HUES64 (cell line): ENCODE results near the gene GPC4.
A peak's percentile ranks its signal among the peaks of the same experiment; 100 is the strongest.

Experiments
- H3K27ac ChIP-seq: 2 replicates; pipeline ENCODE4 v1.7.0; 2013; ENCODE audit warnings: low read depth, low read length, inconsistent platforms
- H3K27me3 ChIP-seq: 2 replicates; pipeline ENCODE4 v1.6.1; 2013; ENCODE audit warnings: mild to moderate bottlenecking, low read length; ENCODE audit not compliant: insufficient read depth
- H3K36me3 ChIP-seq: 2 replicates; pipeline ENCODE4 v1.6.1; 2013; ENCODE audit warnings: mild to moderate bottlenecking, low read length; ENCODE audit not compliant: insufficient read depth
- H3K4me1 ChIP-seq: 2 replicates; pipeline ENCODE4 v1.6.1; 2013; ENCODE audit warnings: mild to moderate bottlenecking, low read length, moderate library complexity; ENCODE audit not compliant: insufficient read depth
- H3K4me3 ChIP-seq: 2 replicates; pipeline ENCODE4 v1.5.1; 2013; ENCODE audit warnings: mild to moderate bottlenecking, low read length, moderate library complexity
- H3K9ac ChIP-seq: 2 replicates; pipeline ENCODE4 v1.6.1; 2013; ENCODE audit warnings: mild to moderate bottlenecking, low read depth, low read length
- H3K9me3 ChIP-seq: 2 replicates; pipeline ENCODE4 v1.6.1; 2013; ENCODE audit warnings: low read depth, low read length; ENCODE audit not compliant: insufficient read depth
- WGBS: fragments of 150-250, 120-280 bp; methylation state at CpG from one replicate; pipeline ENCODE4 v1.1.7; 2013; ENCODE audit warnings: missing lambda C conversion rate; 5-methylcytosine and 5-hydroxymethylcytosine counted together

The GPC4 gene

DNA sequence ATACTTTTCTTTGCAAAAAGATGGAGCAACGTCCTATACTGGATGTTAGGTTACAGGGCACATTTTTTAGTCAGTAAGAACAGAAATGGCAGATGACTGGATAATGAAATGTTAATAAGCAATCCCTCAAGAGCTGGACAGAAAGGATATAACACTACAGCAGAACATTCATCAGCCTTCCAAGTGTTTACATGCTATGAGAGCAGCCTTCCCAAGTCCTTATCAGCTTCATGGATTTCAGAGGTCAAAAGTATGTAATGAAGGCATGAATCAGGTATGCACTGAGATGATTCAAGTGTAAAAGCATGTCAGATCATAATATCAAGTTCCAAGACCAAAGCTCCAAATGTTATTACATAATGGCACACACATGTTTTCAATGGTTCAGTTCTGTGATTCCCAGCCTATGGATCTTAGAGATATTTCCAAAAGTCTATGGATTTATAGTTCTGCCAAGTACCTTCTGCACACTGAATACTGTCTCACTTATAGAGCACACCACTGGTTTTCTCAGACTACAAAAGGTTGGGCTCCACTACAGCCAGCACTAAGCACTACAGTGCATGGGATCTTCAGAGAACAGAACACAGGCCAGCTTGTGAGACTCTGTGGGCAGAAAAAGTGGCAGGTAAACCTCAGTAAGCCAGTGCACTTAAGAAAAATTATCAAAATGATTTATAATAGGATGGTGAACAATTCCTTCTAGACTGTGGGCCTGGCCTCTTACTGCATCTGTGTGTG is 49.2 kb downstream of the GPC4 start:
- peaks cover 31% of the 10 kb centered on the region; the same call in 1 of the 2 replicates for H3K4me1 ChIP-seq
- no peaks in the 10 kb centered on the region for H3K27me3 ChIP-seq
- H3K4me3 ChIP-seq: no peak overlapping the region
- H3K9ac ChIP-seq: no peak overlapping the region
- peaks cover 5% of the 10 kb centered on the region; the same call in 1 of the 2 replicates for H3K36me3 ChIP-seq
- WGBS: 64% methylated on average over 1 of the region's 1 CpG
- no peaks in the 10 kb centered on the region for H3K9me3 ChIP-seq
- no peak overlapping the region for H3K27ac ChIP-seq

DNA sequence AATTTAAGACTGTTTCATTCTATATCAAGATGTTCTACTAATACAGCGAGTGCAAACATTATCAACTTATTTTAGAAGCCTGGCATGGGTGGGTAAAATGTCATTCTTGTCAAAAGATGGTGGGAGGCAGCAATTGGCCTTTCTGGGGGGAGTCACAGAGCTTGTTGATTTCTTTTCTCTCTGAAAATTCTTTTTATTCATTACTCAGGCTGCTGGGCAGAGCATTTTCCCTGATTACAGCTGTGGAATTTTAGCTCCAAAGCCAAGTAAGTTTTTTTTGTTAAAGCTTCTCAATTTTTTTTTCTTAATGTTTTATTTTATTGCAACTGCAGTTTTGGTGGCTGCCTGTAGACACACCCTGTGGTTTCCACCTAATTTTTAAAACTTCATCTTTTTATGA is 50.4 kb downstream of the GPC4 start:
- peaks cover 31% of the 10 kb centered on the region for H3K4me1 ChIP-seq
- no CpG with 5 or more reads among the region's 1 CpG for WGBS

DNA sequence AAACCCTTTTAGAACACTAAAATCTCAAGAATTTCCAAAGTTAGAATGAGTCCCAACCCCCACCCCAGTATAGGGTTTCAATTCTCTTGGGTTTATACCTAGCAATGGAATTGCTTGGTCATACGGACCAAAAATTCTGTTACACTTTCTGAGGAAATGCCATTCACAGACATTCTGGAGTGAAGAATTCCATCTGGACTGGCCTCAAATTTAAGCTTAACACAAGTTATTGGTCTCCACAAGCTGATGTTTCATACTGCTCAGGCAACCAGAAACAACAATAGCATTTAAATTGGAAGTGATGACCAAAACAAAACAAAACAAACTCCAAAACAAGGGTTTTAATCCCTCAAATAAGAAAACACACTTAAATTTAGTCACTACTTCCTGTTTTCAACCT is 51.1 kb downstream of the GPC4 start:
- H3K4me1 ChIP-seq: peaks cover 36% of the 10 kb centered on the region
- H3K9me3 ChIP-seq: no peaks in the 10 kb centered on the region
- no peak overlapping the region for H3K27ac ChIP-seq
- H3K27me3 ChIP-seq: no peaks in the 10 kb centered on the region
- H3K36me3 ChIP-seq: peaks cover 5% of the 10 kb centered on the region; the same call in 1 of the 2 replicates
- H3K4me3 ChIP-seq: no peak overlapping the region
- H3K9ac ChIP-seq: no peak overlapping the region
- WGBS: 100% methylated on average over 1 of the region's 1 CpG

More for the DNA sequence above, 50.4 kb downstream of the GPC4 start:
- Histone ChIP-seq H3K27me3 (no peaks in the 10 kb centered on the region), H3K4me3 (no peak overlapping the region), H3K9ac (no peak overlapping the region), H3K27ac (no peak overlapping the region), H3K36me3 (peaks cover 5% of the 10 kb centered on the region; the same call in 1 of the 2 replicates), H3K9me3 (no peaks in the 10 kb centered on the region)

DNA sequence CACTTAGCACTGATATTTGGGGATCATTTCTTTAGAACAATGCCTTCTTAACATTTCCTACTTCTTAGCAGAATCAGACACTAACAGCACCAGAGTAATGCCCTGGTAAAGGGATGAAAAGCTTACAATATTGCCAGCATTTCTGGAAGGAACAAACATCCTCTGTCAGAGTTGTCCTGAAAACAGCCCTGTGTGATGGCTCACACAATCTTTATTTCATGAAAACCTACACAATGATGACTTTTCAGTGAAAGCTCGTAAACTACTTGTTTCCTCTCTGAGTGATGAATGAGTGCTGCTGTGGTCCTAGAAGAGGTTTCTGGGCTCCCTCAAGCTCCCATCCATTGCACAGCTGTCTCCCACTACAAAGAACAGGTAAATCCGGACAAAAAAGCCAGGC is 52.8 kb downstream of the GPC4 start:
- no peak overlapping the region for H3K27ac ChIP-seq
- no peaks in the 10 kb centered on the region for H3K36me3 ChIP-seq
- 92% methylated on average over 2 of the region's 2 CpGs for WGBS
- no peaks in the 10 kb centered on the region for H3K9me3 ChIP-seq
- H3K9ac ChIP-seq: no peak overlapping the region
- no peaks in the 10 kb centered on the region for H3K27me3 ChIP-seq
- H3K4me3 ChIP-seq: no peak overlapping the region
- H3K4me1 ChIP-seq: peaks cover 47% of the 10 kb centered on the region

DNA sequence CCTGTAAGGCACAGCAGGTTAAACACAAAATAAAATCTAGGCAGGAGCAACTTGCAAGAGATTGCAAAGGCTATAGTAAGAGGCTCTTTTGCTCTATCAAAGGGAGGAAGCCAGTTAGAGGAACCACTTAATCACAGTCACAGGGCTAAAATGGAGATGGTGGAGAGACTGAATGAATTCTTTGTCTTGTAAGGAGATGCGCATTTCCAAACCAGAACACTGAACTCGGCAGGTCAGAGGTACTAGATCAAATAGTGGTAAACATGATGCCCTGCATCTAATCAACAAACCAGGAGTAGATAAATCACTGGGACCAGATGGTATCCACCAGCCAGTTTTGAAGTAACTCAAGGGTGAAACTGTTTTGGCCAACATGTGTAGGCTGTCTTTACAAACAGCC is 55.8 kb downstream of the GPC4 start:
- H3K4me3 ChIP-seq: no peak overlapping the region
- peaks cover 39% of the 10 kb centered on the region for H3K4me1 ChIP-seq
- 0 out of 2 replicates have a peak, but pooled peaks cover 3% of the 10 kb centered on the region for H3K36me3 ChIP-seq
- H3K9me3 ChIP-seq: no peaks in the 10 kb centered on the region
- H3K9ac ChIP-seq: no peak overlapping the region
- 45% methylated on average over 2 of the region's 2 CpGs for whole genome bisulfite sequencing
- H3K27ac ChIP-seq: peak overlapping the region; percentile 53; the same call in 1 of the 2 replicates
- no peaks in the 10 kb centered on the region for H3K27me3 ChIP-seq

DNA sequence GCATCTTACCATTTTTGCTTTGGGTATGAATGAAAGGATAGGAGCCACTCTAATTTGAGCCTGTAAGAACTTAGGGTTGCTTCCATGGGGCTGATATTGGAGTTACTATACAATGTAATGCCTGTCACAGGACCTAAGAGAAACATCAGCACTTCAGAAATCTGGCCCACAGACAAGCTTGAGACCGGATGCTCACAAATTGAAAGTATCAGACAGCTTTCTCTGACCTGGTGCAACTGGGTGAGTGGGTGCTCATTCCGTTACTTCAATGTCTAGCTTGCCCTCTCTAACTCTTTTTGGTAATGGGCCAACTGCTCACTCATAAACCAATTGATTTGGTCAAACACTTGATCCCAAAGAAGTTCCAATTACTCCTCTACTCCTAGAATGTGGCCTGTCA is 62.1 kb downstream of the GPC4 start:
- H3K4me3 ChIP-seq: no peak overlapping the region
- peaks cover 44% of the 10 kb centered on the region for H3K4me1 ChIP-seq
- H3K9ac ChIP-seq: no peak overlapping the region
- no peaks in the 10 kb centered on the region for H3K9me3 ChIP-seq
- H3K27me3 ChIP-seq: no peaks in the 10 kb centered on the region
- 0 out of 2 replicates have a peak, but pooled peaks cover 3% of the 10 kb centered on the region for H3K36me3 ChIP-seq
- H3K27ac ChIP-seq: no peak overlapping the region
- WGBS: 97% methylated on average over 2 of the region's 2 CpGs

DNA sequence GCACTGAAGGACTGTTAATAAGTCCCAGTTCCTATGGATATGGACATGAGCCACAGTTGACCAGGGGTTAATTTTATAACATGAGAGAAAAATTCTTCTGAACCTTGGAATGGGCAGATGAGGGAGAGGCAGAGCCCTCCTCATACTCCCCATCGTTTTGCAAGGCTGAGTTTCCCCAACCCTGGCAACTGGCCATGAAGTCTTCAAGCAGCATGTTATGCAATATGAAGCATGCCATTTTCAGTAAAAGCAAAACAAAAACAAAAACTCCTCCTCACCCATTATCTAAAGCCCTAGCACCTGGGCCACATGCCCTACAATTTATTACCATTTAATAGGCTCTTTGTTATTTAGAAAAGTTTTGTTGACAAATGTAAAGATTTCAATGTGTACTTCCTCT is 64.5 kb downstream of the GPC4 start:
- Histone ChIP-seq H3K27me3 (no peaks in the 10 kb centered on the region), H3K9ac (no peak overlapping the region), H3K36me3 (no peaks in the 10 kb centered on the region), H3K27ac (no peak overlapping the region; the same call in 1 of the 2 replicates), H3K4me3 (no peak overlapping the region), H3K4me1 (peaks cover 63% of the 10 kb centered on the region), H3K9me3 (no peaks in the 10 kb centered on the region)
- 27% methylated on average over 1 of the region's 1 CpG for WGBS

DNA sequence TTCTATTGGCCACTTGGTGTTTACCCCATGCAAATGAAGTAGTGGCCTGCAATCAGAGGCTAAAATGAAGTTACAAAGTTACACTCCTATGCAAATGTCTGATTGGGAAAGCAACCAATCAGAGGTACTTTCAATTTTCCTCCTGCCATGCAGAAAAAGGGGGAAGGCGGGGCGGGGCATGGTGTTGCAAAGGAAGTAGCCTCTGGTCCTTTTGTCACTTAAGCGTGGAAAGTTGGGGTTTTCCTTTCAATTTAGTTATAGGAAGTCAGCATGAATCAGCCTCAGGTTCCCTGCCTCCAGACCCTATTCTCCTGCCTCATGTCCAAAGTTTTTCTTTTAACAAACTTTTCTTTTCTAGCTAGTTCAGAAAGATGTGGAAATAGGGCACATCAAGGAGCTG is 69.3 kb downstream of the GPC4 start:
- Histone ChIP-seq H3K4me1 (peaks cover 48% of the 10 kb centered on the region), H3K9ac (no peak overlapping the region), H3K27ac (no peak overlapping the region), H3K36me3 (no peaks in the 10 kb centered on the region), H3K27me3 (no peaks in the 10 kb centered on the region), H3K4me3 (no peak overlapping the region), H3K9me3 (no peaks in the 10 kb centered on the region)
- 92% methylated on average over 3 of the region's 3 CpGs for WGBS

DNA sequence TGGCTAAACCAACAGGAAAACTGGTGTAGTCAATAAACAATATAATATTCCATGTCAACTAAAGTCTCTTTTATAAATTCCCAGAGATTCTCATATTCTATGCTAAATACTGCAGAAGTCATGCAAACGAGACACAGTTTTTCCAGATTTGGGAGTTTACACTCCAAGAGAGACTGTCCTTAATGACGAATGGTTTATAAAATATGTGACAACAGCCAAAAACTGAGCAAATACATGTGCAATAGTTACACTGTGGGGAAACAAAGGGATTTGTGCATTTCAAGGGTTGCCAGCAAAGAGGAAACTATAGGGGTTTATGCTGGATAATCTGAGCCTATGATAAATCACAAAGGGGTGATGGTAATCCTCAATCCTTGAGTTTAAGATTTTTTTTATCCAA is 75.7 kb downstream of the GPC4 start:
- Histone ChIP-seq H3K36me3 (peaks cover 35% of the 10 kb centered on the region), H3K27ac (no peak overlapping the region), H3K9me3 (no peaks in the 10 kb centered on the region), H3K9ac (no peak overlapping the region), H3K4me1 (peaks cover 8% of the 10 kb centered on the region), H3K4me3 (no peak overlapping the region), H3K27me3 (no peaks in the 10 kb centered on the region)
- WGBS: 95% methylated on average over 2 of the region's 2 CpGs

DNA sequence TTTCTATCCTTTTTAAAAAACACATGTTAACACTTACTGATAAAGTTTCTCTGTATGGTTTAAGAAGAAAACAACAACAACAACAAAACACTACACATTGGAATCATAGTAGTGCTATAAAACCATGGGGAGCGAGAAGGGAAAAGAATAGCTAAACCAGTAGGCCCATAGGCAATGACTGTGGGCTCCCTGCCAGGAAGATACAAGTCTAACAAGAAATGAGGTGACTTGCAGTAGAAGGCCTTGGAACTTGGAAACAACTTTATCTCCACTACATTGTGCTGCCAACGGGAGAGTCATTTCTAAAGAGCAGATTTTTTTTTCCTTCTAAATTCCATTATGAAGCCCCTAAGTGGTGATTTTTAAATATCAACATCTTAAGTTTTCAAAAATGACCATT is 78.0 kb downstream of the GPC4 start:
- Histone ChIP-seq H3K9ac (no peak overlapping the region), H3K4me3 (no peak overlapping the region), H3K4me1 (peaks cover 23% of the 10 kb centered on the region), H3K27ac (no peak overlapping the region), H3K27me3 (no peaks in the 10 kb centered on the region), H3K9me3 (no peaks in the 10 kb centered on the region), H3K36me3 (peaks cover 41% of the 10 kb centered on the region)
- 81% methylated on average over 2 of the region's 2 CpGs for WGBS

DNA sequence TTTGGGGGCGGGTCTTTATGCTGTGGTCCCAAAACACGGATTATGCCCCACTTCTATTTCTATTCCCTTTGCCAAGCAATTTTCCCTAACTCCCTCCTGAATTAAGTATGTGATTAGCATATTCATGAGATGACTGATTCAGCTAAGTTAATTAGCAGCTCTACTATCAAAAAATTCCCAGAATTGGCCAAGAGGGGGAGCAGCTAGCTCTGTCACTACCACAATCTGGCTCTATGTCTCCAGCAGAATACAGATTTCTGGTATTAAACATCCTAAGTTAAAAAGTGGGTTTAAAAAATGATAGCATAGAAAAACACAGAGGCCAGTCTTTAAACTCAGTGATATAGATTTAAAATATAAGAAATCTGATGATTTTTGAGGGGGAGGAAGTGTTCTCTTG is 80.3 kb downstream of the GPC4 start:
- WGBS: 85% methylated on average over 2 of the region's 2 CpGs
- no peak overlapping the region for H3K27ac ChIP-seq
- peaks cover 20% of the 10 kb centered on the region for H3K4me1 ChIP-seq
- no peaks in the 10 kb centered on the region for H3K27me3 ChIP-seq
- H3K36me3 ChIP-seq: peaks cover 45% of the 10 kb centered on the region
- H3K9me3 ChIP-seq: no peaks in the 10 kb centered on the region
- no peak overlapping the region for H3K4me3 ChIP-seq
- H3K9ac ChIP-seq: no peak overlapping the region
